HG03064 (cell line): ENCODE results near the gene LARP1.
"Not testable (repeated sequence)": the region's sequence is repeated elsewhere in the genome, so short reads cannot be mapped to it uniquely, and the experiment has no call there.

Experiments used
- ATAC-seq: cut with Tn5 transposase; IDR thresholded peaks from one replicate; pipeline ENCODE4 v1.9.1; 2021; ENCODE audit warnings: low read depth; ENCODE audit not compliant: unreplicated experiment

LARP1 gene

DNA sequence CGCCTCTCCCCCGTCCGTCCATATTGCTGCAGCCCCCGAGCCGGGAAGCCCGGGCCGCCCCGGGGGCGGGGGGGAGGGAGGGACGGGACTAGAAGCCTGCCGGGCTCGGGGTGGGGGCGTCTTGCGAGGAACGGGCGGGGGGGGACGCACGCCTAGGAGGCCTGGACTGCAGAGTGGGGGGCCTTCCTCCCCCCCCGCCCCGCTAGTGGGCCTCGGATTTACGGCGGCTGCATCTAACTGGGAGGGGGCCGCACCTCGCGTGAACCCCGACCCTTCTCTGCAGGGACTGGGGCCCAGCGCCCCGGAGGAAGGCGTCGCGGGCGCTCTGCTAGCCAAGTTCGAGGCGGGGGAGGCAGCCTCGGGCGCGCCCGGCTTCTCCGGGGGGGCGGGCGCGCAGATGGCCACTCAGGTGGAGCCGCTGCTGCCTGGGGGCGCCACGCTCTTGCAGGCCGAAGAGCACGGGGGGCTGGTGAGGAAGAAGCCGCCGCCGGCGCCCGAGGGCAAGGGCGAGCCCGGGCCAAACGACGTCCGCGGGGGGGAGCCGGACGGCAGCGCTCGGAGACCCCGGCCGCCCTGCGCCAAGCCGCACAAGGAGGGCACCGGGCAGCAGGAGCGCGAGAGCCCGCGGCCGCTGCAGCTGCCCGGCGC, at the start of gene LARP1:
Gene LARP1 (plus strand): TSS at position 17 of the 648 bp plus-strand sequence. CDS start 381 bp downstream, at position 398.
- peak; percentile 17 for ATAC-seq

- ATAC-seq, result no peak
Observed at GRCh38 chr5:154706416-154706815, 48.8 kb upstream of the LARP1 start.

- no peak for ATAC-seq
Observed at GRCh38 chr5:154707641-154708040, 47.5 kb upstream of the LARP1 start.

GRCh38 chr5:154708207-154708606, 47.0 kb upstream of the LARP1 start:
- ATAC-seq, result no peak

DNA sequence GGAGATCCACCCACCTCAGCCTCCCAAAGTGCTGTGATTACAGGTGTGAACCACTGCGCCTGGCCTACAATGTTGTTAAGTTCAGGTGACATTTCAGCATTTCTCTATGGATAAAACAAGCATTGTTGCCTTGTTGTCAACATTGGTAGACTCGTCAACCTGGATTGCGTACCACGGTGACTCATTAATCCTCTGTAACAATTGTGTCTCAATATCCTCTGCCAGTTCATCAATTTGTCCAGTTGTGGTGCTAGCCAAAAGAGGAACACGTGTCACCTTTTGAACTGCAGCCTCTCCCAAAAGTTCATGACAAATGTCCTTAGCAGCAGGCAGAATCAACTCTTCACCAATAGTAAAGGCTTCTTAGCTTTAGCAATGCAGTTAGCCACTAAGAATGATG, 46.3 kb upstream of the LARP1 start:
- ATAC-seq, result no peak

GRCh38 chr5:154709368-154710305, 45.5 kb upstream of the LARP1 start:
- no peak for ATAC-seq

- no peak for ATAC-seq
Observed at GRCh38 chr5:154712518-154713437, 42.4 kb upstream of the LARP1 start.

DNA sequence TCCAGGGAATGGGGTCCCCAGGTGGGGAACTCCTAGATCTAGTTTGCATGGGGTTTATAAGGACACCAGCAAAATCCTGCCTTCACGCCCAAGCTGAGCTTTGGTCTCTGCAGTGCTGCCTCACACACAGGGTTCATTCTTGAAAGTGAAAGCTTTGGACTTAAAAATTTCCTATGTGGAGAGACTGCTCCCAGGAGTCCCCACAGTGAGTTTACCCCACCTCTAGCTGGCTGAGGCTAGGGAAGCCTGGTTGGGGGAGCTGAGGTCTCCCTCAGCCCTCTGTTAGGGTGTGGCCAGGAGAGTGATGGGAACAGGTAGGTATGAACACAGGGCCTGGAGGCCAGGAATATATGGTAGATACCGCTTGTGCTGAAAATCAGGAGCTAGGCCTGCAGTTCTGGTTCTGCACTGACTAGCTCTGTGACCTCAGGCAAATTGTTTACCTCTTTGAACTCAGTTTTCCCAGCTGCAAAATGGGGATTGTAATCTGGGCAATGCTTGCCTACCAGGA, 41.5 kb upstream of the LARP1 start:
- no peak for ATAC-seq

DNA sequence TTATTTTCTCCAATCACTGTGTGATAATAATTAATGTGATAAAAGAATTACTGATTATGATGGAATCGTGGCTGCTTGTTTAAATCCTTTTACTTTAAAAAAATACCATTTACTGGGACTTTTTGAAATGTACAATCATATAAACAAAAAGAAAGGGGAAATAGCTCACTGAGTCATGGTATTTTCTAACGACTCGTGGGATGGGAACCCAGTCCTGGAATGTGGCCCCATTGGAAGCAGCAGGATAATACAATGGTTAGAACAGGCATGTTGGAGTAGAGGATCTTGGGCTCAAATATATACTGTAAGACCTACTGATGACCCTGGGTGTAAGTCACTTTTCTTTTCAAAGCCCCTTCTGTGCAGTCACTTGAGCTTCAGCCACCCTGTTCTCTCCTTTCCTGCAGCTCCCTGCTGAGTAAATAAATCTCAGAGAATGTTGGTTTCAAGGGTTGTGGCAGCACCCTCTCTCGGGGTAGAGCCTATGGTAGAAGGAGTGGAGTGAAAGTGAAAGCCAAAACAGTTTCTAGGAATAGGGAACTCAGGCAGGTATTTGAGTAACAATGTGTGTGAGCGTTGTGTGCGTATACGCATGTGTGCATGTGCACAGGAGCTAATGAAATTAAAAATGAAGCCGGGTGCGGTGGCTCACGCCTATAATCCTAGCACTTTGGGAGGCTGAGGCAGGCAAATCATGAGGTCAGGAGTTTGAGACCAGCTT, 40.8 kb upstream of the LARP1 start:
- ATAC-seq, result no peak

GRCh38 chr5:154721481-154722058, 33.6 kb upstream of the LARP1 start:
- no peak for ATAC-seq

DNA sequence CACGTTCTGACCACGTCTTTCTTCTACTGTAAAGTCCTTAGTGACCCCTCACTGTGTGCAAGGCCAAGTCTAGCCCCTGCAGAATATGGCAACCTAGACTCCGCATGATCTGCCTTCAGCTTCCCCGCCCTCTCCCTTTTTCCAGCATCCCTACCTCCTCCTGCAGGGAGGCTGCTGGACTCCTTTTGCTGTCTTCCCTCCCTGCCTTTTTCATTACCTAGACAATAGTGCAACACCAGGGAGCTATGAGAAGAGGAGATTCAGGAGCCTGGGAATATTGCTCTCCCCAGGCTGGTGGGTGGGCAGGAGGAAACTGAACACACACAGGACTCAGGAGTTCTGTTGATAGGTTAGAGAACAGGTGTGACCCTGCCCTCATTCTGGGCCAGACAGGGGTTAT, 33.1 kb upstream of the LARP1 start:
- no peak for ATAC-seq

DNA sequence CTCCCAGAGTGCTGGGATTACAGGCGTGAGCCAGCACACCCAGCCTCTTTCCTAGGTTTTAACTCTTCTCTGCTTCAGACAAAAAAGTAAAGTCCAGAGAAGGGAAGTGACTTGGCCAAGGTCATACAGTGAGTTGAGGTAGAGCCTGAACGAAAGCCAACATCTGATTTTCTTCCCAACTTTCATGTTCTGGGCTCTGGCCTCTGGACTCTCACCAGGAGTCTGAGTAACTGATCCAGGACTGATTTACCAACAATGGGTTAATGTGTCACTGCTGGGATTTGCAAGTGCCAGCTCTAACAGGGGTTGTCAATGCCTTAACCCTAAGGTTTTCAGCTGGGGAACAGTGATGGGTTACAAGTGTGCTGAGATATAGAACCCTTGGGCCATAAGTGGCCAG, 32.2 kb upstream of the LARP1 start:
- ATAC-seq, result no peak

- no peak for ATAC-seq
Observed at GRCh38 chr5:154723740-154724505, 31.3 kb upstream of the LARP1 start.

DNA sequence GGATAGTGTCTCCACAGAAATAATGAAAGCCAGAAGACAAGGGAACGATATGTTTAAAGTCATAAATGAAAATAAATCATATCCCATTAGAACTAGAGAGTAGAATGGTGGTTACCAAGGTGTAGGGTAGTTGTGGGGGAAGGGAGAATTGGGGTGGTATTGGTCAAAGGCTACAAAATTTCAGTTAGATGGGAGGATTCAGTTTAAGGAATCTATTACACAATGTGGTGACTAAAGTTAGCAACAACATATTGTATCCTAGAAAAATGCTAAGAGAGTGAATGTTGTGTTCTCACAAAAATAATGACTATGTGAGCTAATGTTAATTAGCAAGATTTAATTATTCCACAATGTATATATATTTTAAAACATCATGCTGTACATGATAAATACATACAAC, 27.8 kb upstream of the LARP1 start:
- ATAC-seq, result no peak

DNA sequence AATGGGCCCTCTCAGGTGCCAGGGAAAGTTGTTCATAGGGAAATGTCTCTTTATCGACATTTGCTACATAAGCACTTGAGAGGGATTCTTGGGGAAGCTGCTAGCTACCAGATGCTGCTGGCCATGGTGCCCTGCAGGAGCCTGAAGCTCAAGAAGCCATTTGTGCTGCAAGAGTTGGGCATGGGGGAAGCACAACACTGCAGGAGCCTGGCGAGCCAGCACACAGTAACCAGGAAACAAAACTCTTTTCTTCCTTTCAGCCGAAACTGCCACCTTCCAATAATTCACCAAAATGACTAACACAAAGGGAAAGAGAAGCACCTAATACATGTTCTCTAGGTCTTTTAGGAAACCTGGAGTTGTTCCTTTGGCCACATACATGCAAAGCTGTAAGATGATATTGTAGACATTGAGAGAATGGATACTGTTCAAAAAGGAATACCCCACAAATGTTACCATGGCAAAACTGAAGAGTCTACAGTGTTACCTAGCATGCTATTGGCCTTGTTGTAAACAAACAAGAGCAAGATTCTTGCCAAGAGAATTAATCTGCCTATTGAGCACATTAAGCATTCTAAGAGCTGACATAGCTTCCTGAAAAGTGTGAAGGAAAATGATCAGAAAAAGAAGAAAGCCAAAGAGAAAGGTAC, 26.1 kb upstream of the LARP1 start:
- no peak for ATAC-seq

- ATAC-seq, result no peak
Observed at GRCh38 chr5:154729613-154730012, 25.6 kb upstream of the LARP1 start.

- not testable (repeated sequence) for ATAC-seq
Observed at GRCh38 chr5:154730761-154731160, 24.4 kb upstream of the LARP1 start.

DNA sequence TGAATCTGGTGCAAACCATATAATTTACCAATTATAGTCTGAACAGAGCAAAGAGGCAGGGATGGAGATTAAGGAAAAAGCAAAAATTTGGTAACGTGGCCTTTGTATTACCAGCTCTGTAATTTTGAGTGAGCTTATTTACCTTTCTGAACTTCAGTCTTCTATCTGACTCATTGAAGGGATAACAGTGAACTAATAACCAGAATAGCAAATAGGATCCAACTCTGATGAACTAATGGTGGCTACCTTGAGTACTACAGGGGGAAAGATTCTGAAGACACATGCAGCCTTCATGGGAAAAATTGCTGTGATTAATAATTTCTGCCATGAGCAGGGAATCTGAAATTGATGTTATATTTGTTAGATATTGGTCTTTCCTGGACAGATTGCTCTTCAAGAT, 23.0 kb upstream of the LARP1 start:
- no peak for ATAC-seq
